Putamen (tissue), 1 donor: Measurements from ENCODE around the gene FRS3.

Experiments
- DNase-seq: peaks from one replicate; pipeline ENCODE4 v3.0.0-alpha.2; 2016; ENCODE audit warnings: low spot score

Gene FRS3

GRCh38 chr6:41741625-41742490 is 37.8 kb downstream of the FRS3 start:
- DNase-seq: no peak

DNA sequence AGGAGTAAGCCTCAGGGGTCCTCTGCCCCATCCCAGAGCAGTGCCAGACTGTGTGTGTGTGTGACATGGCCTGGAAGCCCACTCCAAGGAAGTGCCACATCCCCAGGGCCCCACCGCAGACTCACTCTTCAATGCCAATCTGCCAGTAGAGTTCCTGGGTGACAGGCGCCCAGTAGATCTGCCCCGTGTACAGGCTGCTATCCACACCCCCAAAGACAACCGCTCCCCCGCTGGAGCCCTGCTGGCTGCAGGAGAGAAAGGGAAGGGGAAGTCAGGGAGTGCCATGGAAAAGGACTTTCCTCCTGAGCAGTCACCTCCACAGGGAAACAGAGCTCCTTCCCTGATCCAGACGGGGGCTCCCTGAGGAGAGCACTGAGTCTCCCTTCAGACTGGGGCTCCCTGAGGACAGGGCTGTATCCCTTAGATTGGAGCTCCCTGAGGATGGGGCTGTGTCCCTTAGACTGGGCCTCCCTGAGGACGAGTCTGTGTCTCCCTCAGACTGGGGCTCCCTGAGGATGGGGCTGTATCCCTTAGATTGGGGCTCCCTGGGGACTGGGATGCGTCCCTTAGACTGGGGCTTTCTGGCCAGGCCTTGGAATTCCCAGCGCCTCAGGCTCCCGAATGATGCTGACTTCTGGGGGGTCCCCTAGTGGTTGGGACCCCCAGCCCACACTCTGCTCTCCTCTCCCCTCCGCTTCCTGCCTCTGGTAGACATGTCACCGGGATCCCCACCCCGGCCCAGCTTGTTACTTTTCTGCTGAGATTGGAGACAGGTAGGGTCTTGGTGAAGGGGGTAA is 39.1 kb downstream of the FRS3 start:
- no peak for DNase-seq

DNA sequence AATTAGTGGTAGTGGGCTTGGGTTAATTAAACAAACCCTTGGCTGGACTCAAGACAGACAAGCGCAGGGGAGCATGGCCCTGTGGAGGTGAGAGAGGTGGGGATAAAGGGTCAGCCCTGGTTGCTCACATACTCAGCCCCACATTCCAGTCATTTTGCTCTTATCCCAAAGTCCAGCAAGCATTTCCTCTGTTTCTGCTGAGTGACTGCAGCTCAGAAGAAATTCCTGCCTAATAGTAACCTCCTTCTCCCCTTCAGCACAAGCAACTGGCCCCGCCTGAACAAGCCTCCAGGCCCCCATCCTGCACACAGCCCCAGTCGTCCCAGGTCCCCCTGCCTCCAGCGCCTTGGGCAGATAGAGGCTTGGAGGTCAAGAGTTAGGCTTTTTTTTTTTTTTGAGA is 40.7 kb downstream of the FRS3 start:
- no peak for DNase-seq

GRCh38 chr6:41737591-41738130 is 42.0 kb downstream of the FRS3 start:
- no peak for DNase-seq

DNA sequence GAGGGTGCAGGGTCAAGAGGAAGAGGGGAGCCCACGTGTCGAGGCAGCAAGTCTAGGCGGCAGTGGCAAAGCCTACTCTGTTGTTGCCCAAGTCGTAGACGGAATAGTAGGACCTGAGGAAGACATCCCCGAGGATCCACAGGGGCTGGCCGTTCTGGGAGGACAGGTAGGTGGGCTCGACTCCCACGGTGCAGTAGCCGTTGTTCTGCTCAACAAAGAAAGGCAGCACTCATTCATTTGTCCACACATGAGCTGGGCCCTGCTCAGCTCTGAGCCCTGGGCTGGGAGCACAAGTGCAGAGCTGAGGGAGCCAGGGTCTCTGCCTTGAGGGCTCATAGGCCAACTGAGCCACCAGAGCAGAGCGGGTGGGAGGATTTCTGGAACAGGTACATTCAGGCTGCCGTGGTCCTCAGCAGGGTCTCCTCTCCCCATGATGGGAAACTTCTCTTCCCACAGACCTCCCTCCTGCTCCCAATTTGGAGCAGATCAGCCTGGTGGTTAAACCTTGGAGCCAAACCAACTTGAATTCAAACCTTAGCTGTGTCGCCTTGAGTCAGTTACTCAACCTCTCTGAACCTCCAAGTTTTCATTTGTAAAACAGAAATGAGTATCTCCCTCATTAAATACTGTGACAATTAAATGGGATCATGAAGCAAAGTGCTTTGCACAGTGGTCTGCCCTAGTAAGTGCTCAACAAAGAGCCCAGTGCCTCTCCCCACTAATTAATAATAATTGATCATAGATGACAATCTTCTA is 42.7 kb downstream of the FRS3 start:
- DNase-seq: no peak

DNA sequence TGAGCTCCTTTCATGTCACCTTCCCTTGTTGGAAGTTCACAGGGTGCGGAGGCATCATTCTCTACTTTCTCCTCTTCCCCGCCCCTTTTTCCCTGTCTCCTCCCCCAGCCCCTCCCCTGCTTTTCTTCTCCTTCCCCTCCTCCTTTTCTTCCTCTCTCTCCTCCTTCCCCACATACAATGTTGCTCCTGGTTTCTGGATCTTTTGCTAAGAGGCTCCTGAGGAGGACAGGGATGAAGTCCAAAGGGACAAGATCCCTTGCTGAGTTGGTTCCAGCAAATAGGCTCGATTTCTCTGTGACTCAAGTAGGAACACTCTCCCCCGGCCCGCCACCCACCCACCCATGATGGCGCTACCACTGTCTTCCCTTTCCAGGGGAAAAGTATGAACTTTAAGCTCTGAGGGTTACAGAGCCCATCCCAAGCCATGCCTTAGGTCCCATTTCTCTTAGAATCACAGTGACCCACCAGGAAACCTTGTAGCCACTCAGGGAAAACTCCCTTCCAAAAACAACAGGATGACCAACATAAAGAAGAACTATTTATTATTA is 43.4 kb downstream of the FRS3 start:
- no peak for DNase-seq

- peak; percentile 92 for DNase-seq
These were observed 44.1 kb downstream of the FRS3 start, which contains the start of gene TFEB for GRCh38 chr6:41735427-41736185. TSS of gene TFEB (minus strand) at chr6:41735608. CDS start at chr6:41691213, 44,395 bp downstream.

DNA sequence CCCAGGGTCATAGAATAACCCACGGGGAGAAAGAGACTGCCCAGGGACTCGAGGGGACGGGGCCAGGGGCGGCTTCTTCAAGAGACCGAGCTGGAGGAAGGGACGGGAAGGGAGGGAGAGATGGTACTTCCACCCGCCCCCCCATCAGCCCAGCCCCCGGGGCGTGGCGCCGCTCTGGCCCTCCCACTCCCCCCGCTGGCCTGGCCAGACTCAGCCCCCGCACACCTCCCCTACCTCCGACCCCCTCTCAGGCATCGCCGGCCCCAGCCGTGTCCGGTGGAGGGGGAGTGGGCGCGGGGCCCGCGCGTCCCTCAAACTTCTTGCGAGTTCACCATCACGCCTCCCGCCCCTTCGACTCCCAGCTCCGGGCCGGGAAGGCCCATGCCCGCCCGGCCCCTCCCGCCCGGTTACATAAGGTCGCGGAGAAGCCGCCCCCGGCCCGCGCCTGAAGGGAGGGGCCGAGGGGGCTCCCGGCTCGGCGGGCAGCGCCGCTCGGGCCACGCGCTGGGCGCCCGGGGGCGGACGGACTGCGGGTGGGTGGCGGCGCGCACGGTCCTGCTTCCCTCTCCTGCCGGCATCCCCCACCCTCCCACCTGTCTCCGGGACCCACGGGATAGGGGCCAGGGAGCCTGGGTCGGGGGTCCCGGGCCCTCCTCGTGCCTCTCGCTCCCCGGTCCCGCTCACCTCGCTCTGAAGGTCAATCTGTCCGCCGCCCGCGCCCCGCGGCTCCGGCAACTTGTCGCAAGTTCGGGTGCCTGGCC is 44.9 kb downstream of the FRS3 start:
- DNase-seq: peak; percentile 93

- DNase-seq: peak; percentile 91
These were observed 45.7 kb downstream of the FRS3 start for GRCh38 chr6:41733707-41734665.

DNA sequence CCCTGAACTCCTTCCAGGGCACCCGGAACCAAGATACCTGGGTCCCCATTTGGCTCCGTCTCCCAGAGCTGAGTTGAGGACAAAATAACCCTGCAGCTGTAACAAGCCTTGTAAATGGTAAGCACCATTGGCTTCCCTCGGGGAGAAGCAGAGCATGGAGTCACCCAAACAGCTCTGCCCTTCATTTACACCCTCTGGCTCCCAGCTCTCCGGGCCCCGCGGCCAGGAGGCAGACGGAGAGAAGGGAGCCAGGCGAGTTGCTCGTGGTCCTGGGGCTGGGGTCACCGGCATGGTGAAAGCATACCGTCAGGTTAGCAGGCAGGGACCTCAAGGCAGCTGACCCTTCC is 46.4 kb downstream of the FRS3 start:
- no peak for DNase-seq

- DNase-seq: no peak
These were observed 46.9 kb downstream of the FRS3 start for GRCh38 chr6:41732591-41733359.

GRCh38 chr6:41732149-41732548 is 47.6 kb downstream of the FRS3 start:
- no peak for DNase-seq

DNA sequence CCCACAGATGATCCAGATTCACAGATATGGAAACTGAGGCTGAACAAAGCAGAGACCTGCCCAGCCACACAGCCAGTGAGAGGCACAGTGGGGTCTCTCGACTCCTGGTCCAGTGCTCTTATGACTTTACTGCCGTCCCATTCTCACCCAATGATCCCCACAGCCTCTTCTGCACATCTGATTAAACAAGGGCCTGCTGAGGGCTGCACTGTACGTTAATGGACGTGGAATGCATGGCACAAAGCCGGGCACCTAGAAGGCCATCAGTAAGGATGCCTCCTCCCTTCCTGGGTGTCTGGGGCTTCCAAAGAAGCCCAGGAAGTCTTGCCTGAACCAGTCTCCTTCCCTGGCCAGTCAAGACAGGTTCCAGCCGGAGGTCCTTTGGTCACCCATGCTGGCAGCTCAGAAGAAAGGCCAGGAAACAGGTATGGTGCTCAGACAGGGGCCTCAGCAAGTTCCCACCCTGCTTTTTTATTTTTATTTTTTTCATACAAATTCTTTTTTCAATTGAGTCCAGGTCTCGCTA is 48.1 kb downstream of the FRS3 start:
- DNase-seq: no peak

DNA sequence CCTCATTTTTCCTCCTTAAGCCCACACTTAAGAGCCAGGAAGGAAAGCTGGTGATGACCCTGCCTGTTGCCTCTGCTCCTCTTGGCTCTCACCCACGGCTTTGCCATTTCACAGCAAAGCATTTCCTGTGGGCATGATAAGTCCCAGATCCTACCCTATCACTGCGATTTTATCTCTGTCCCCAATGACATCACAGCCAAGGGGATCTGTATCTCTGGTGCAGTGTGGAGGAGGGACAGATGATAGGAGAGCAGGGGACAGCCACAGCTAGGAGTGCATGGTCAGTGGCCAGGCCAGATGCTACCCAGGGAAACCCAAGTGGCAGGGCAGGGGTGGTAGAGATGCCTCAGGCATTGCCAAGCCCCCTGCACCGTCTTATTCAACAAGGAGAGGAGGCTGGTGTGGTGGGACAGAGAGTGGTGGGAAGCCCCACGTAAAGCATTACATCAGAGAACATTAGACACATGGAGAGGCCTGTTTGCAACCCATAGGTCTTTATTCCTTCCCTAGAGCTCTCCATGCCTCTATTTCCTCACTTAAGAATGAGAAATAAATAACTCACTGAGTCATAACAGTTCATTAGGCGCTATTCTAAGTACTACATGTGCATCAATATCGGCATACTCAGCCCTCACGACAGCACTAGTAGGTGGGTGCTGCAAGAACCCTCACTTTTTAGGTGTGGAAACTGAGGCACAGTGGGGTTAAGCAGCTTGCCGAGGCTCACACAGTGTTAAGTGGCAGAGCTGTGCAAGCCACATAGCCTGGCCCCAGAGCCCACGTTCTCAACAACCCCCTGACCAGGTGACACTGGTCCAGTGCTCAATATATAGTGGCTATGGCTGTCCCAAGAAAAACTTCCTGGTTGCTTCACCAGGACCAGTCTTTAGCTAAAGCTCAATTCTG is 48.9 kb downstream of the FRS3 start:
- DNase-seq: no peak

GRCh38 chr6:41729624-41730023 is 50.1 kb downstream of the FRS3 start:
- DNase-seq: no peak

GRCh38 chr6:41728954-41729353 is 50.7 kb downstream of the FRS3 start:
- DNase-seq: no peak
